ENCODE results near the gene GLRX. TPM values are rescaled to one million over a fixed set of nuclear protein-coding genes. Genes with fewer than 3 reads are reported as not detected.

GLRX gene
- total and polyA plus RNA-seq, 2 of the 13 experiments (the other 11 are each of a cell fraction or from before 2014, with no cell fraction given) = 63.8 to 499 TPM

GRCh38 chr5:95857185-95857945 lies 34.8 kb upstream of the GLRX start (continued):
- TF ChIP-seq FUBP1 (CRISPR knock-in tag; IDR thresholded peaks at IDR 0.05; ENCODE audit: borderline replicate concordance) (no peak), RXRA (CRISPR knock-in tag; IDR thresholded peaks at IDR 0.05) (peak; percentile 87), KAT2B (IDR thresholded peaks at IDR 0.05; ENCODE audit: borderline replicate concordance, low read depth, low read length) (no peak), ZNF503 (CRISPR knock-in tag; IDR thresholded peaks at IDR 0.05) (0 out of 2 replicates have a peak, but pooled peaks have one; percentile 30), DBP (CRISPR knock-in tag; IDR thresholded peaks at IDR 0.05; ENCODE audit: not compliant biosample characterization) (no peak), ZNF614 (CRISPR knock-in tag; IDR thresholded peaks at IDR 0.05; ENCODE audit: borderline replicate concordance) (peak; percentile 56; the same call in 1 of the 2 replicates), ZFYVE20 (CRISPR knock-in tag; IDR thresholded peaks at IDR 0.05; ENCODE audit: borderline replicate concordance, low read depth) (0 out of 2 replicates have a peak, but pooled peaks have one; percentile 42), SMAD9 (CRISPR knock-in tag; IDR thresholded peaks at IDR 0.05) (no peak), CREBL2 (CRISPR knock-in tag; IDR thresholded peaks at IDR 0.05; ENCODE audit: borderline replicate concordance) (no peak), SMYD3 (CRISPR knock-in tag; IDR thresholded peaks at IDR 0.05) (peak; percentile 80; the same call in 1 of the 2 replicates), NR3C1 (CRISPR knock-in tag; IDR thresholded peaks at IDR 0.05) (no peak), IKZF1 (IDR thresholded peaks at IDR 0.05) (no peak), CC2D1A (CRISPR knock-in tag; IDR thresholded peaks at IDR 0.05) (no peak), ZNF746 (CRISPR knock-in tag; IDR thresholded peaks at IDR 0.05) (0 out of 2 replicates have a peak, but pooled peaks have one; percentile 33), ZNF451 (CRISPR knock-in tag; IDR thresholded peaks at IDR 0.05) (peak; percentile 88; the same call in 1 of the 2 replicates), ZSCAN29 (CRISPR knock-in tag; conservative IDR thresholded peaks at IDR 0.05) (0 out of 2 replicates have a peak, but pooled peaks have one; percentile 42), NFAT5 (CRISPR knock-in tag; IDR thresholded peaks at IDR 0.05) (peak; percentile 92), ZBTB20 (CRISPR knock-in tag; IDR thresholded peaks at IDR 0.05; ENCODE audit: borderline replicate concordance, low read depth) (peak; percentile 92; the same call in 1 of the 2 replicates)

Measured in HepG2 (cell line).